Panc1 (cell line): Measurements from ENCODE around the gene BAHCC1. TPM values are rescaled to one million over a fixed set of nuclear protein-coding genes. Genes with fewer than 3 reads are reported as not detected.

Experiments
- ATAC-seq: fragments of 200-7000 bp; cut with Tn5 transposase; 2 replicates; pipeline ENCODE4 v1.9.1; 2020; ENCODE audit warnings: mild to moderate bottlenecking, moderate library complexity
- BruUV-seq: library from RNA; stranded (reverse); fragments of 400-500 nt; replicated peaks from 2 replicates; lab custom pipeline; 2021; lab: Mats Ljungman, UMichigan
- CTCF ChIA-PET: fragments of 300-600 bp; sonication (Branson Sonifier 250); formaldehyde crosslinking; loops from one replicate; lab custom pipeline; 2022; ENCODE audit warnings: antibody characterized with exemption; lab: Charles Lee
- POLR2A ChIA-PET: fragments of 300-600 bp; sonication (Branson Sonifier 250); formaldehyde crosslinking; loops from one replicate; lab custom pipeline; 2022; ENCODE audit warnings: antibody characterized with exemption; lab: Charles Lee
- DNase-seq: peaks from one replicate; pipeline ENCODE4 v3.0.0-alpha.2; 2010; ENCODE audit warnings: low read depth, low spot score
- H3K27ac ChIP-seq: 2 replicates; pipeline ENCODE4 v1.5.1; 2011; ENCODE audit warnings: mild to moderate bottlenecking, low read length, inconsistent platforms
- H3K27me3 ChIP-seq: fragments of 200-500 bp; sonication (Bioruptor generic); 2 replicates; pipeline ENCODE4 v1.6.0; 2014; ENCODE audit warnings: low read length, inconsistent platforms; ENCODE audit not compliant: control insufficient read depth, insufficient read depth
- H3K36me3 ChIP-seq: fragments of 200-500 bp; sonication (Bioruptor generic); 2 replicates; pipeline ENCODE4 v1.5.1; 2014; ENCODE audit warnings: inconsistent platforms, mild to moderate bottlenecking, low read length, moderate library complexity; ENCODE audit not compliant: control insufficient read depth, insufficient read depth
- H3K4me1 ChIP-seq: 2 replicates; pipeline ENCODE4 v1.5.1; 2011; ENCODE audit warnings: inconsistent platforms, mild to moderate bottlenecking, low read length, moderate library complexity; ENCODE audit not compliant: control insufficient read depth, insufficient read depth
- H3K4me3 ChIP-seq, 2 experiments: 2 replicates each; pipeline ENCODE4 v1.5.1; 2011 to 2012; ENCODE audit warnings: low read depth in 2 of 2, low read length in 2 of 2, mild to moderate bottlenecking in 2 of 2, inconsistent platforms in 1 of 2, moderate library complexity in 1 of 2
- H3K9me3 ChIP-seq: fragments of 200-500 bp; sonication (Bioruptor generic); 2 replicates; pipeline ENCODE4 v1.5.1; 2014; ENCODE audit warnings: low read depth, mild to moderate bottlenecking, inconsistent platforms, low read length, moderate library complexity; ENCODE audit not compliant: control insufficient read depth, insufficient read depth
- CTCF ChIP-seq: fragments of 450-650 bp; IDR thresholded peaks from 2 replicates; pipeline ENCODE4 v1.5.1; 2017; ENCODE audit warnings: mild to moderate bottlenecking
- POLR2AphosphoS5 ChIP-seq: IDR thresholded peaks from 2 replicates; pipeline ENCODE4 v1.6.1; 2012; ENCODE audit warnings: mild to moderate bottlenecking, low read depth, low read length, moderate library complexity
- REST ChIP-seq, 2 experiments: IDR thresholded peaks; 2 replicates each; pipeline ENCODE4 v1.6.1; 2011 to 2012; ENCODE audit warnings: low read depth in 2 of 2, control low read depth in 1 of 2, low read length in 1 of 2, mild to moderate bottlenecking in 1 of 2, moderate library complexity in 1 of 2; ENCODE audit not compliant: insufficient read depth in 1 of 2
- SIN3A ChIP-seq: IDR thresholded peaks from 2 replicates; pipeline ENCODE4 v1.6.1; 2012; ENCODE audit warnings: low read depth, mild to moderate bottlenecking, low read length, moderate library complexity, borderline replicate concordance; ENCODE audit not compliant: insufficient read depth
- TCF7L2 ChIP-seq: IDR thresholded peaks from 2 replicates; pipeline ENCODE4 v1.6.1; 2011; ENCODE audit warnings: mild to moderate bottlenecking, low read depth, low read length, inconsistent platforms
- in situ Hi-C: cut with HindIII; loops from 2 replicates; pipeline ENCODE4 v1.10.0; 2016; ENCODE audit warnings: low sequenced_read_pairs, low pct_unique_long_range_greater_than_20kb
- intact Hi-C: fragments of 100-400 bp; cut with micrococcal nuclease; formaldehyde crosslinking; loops from one replicate; pipeline ENCODE4 v1.10.0; 2022; ENCODE audit not compliant: unreplicated experiment
- total RNA-seq: library from RNA; stranded (reverse); gene quantifications from one replicate; pipeline ENCODE4 v1.2.1, GENCODE V29; 2021; ENCODE audit not compliant: unreplicated experiment

Gene BAHCC1
- total RNA-seq, 1 experiment from 2014 or later: 77.4 TPM

GRCh38 chr17:81426393-81427172 is 31.3 kb downstream of the BAHCC1 start:
- no peak overlapping the region for H3K4me3 ChIP-seq
- ChIA-PET POLR2A (interaction anchor here (0.5 kb wide), 1 partner anchor 117 kb away, joined by 4 read pairs; no protein-coding TSS in a partner anchor), CTCF (no interaction called here)
- peak overlapping the region; percentile 83 for H3K27ac ChIP-seq
- DNase-seq: no peak
- TF ChIP-seq POLR2AphosphoS5: no peak
- TF ChIP-seq CTCF: no peak
- TF ChIP-seq REST (IDR thresholded peaks at IDR 0.05; ENCODE audit: insufficient read depth in 1 of 2, low read depth in 2 of 2, low read length in 1 of 2): no peak
- TF ChIP-seq SIN3A: no peak
- no peak for TF ChIP-seq TCF7L2
- BruUV-seq: no TSS peak
- H3K9me3 ChIP-seq: no peaks in the 10 kb centered on the region
- in situ Hi-C loops: no loop called here
- H3K4me1 ChIP-seq: peaks cover 74% of the 10 kb centered on the region
- no peaks in the 10 kb centered on the region for H3K27me3 ChIP-seq
- ATAC-seq: no peak
- H3K36me3 ChIP-seq: no peaks in the 10 kb centered on the region
- intact Hi-C loops: no loop called here

- in situ Hi-C loops: no loop called here
- H3K9me3 ChIP-seq: no peaks in the 10 kb centered on the region
- intact Hi-C loops: no loop called here
- peak; percentile 53; the same call in 1 of the 2 replicates for TF ChIP-seq TCF7L2
- no peak for TF ChIP-seq CTCF
- TF ChIP-seq SIN3A: no peak
- TF ChIP-seq POLR2AphosphoS5: no peak; the same call in 1 of the 2 replicates
- no peak for TF ChIP-seq REST (IDR thresholded peaks at IDR 0.05; ENCODE audit: insufficient read depth in 1 of 2, low read depth in 2 of 2, low read length in 1 of 2)
- H3K27me3 ChIP-seq: no peaks in the 10 kb centered on the region
- peaks cover 71% of the 10 kb centered on the region for H3K4me1 ChIP-seq
- DNase-seq (no peak), ATAC-seq (peak; percentile 19)
- peak overlapping the region; percentile 83 for H3K27ac ChIP-seq
- CTCF ChIA-PET: interaction anchor here (1.2 kb wide), 1 partner anchor 57 kb away, joined by 3 read pairs; no protein-coding TSS in a partner anchor
- no peak overlapping the region for H3K4me3 ChIP-seq
- no peaks in the 10 kb centered on the region for H3K36me3 ChIP-seq
- no TSS peak for BruUV-seq
- POLR2A ChIA-PET: interaction anchor here (0.5 kb wide), 1 partner anchor 118 kb away, joined by 4 read pairs; no protein-coding TSS in a partner anchor
Measured at GRCh38 chr17:81427173-81428120, 32.2 kb downstream of the BAHCC1 start.
